Activated CD4-positive, alpha-beta memory T cell treated with anti-CD3 and anti-CD28 coated beads for 36 hours (primary cell): Measurements from ENCODE around the gene SERHL2. TPM values are rescaled to one million over a fixed set of nuclear protein-coding genes. Genes with fewer than 3 reads are reported as not detected.

ENCODE experiments used
- CTCF ChIA-PET: fragments of 350-600 bp; sonication (Branson Sonifier 250); formaldehyde crosslinking; loops from one replicate; lab custom pipeline; 2021; ENCODE audit warnings: antibody characterized with exemption, inconsistent platforms; lab: Charles Lee
- POLR2A ChIA-PET: fragments of 350-600 bp; sonication (Branson Sonifier 250); formaldehyde crosslinking; loops from one replicate; lab custom pipeline; 2021; ENCODE audit warnings: antibody characterized with exemption; lab: Charles Lee
- DNase-seq: peaks from one replicate; pipeline ENCODE4 v3.0.0-alpha.2; 2020
- H3K27ac Mint-ChIP-seq: one replicate; pipeline ENCODE4 v1.8.0; 2021; ENCODE audit warnings: mixed read lengths
- H3K27me3 Mint-ChIP-seq: one replicate; pipeline ENCODE4 v1.8.0; 2021; ENCODE audit warnings: mixed read lengths
- H3K36me3 Mint-ChIP-seq: one replicate; pipeline ENCODE4 v1.8.0; 2021; ENCODE audit warnings: mixed read lengths
- H3K4me1 Mint-ChIP-seq: one replicate; pipeline ENCODE4 v1.8.0; 2021; ENCODE audit warnings: low read depth, mixed read lengths
- H3K4me3 Mint-ChIP-seq: one replicate; pipeline ENCODE4 v1.8.0; 2021; ENCODE audit warnings: mild to moderate bottlenecking, mixed read lengths
- H3K9me3 Mint-ChIP-seq: one replicate; pipeline ENCODE4 v1.8.0; 2021; ENCODE audit warnings: mixed read lengths
- intact Hi-C: fragments of 100-400 bp; cut with micrococcal nuclease; formaldehyde crosslinking; loops from one replicate; pipeline ENCODE4 v1.15.1; 2023
- total RNA-seq, 2 experiments: library from RNA; stranded (reverse); gene quantifications; one replicate each; pipeline ENCODE4 v1.2.3, GENCODE V29; 2021

Gene SERHL2
- total RNA-seq, 2 experiments from 2014 or later, result 0.83 to 1.2 TPM

DNA sequence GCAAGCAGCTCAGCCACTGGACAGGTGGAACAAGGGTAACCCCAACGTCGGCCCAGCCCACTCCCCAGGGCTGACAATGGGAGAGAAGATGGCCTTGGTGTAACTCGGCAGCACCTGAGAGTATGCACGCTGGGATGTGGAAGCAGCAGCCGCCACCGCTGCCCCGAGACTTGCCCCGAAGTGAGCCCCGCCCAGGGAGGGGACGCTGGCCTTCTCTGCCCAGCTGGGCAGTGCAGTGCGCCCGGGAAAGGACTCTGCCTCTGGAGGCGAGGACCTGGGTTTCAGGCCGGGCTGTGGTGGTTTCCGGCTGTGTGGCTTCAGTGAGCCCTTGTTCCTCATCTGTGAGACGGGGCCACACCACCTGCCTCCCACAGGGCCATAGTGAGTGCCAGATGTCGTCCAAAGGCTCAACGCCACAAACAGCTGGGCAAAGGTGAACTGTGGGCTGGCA is 69.6 kb downstream of the SERHL2 start:
- CTCF ChIA-PET, result interaction anchor here (0.6 to 1.8 kb wide), 3 partner anchors 14 to 531 kb away, joined by 3 to 5 read pairs (median 3); no protein-coding TSS in a partner anchor
- Mint-ChIP-seq H3K36me3 (peaks cover 16% of the 10 kb centered on the region), H3K4me3 (no peak overlapping the region), H3K4me1 (no peaks in the 10 kb centered on the region), H3K27me3 (no peaks in the 10 kb centered on the region), H3K9me3 (no peaks in the 10 kb centered on the region), H3K27ac (no peak overlapping the region)
- intact Hi-C loops, result no loop called here
- POLR2A ChIA-PET, result interaction anchor here (1.7 kb wide), 1 partner anchor 8 kb away, joined by 8 read pairs; no protein-coding TSS in a partner anchor
- DNase-seq, result no peak

Other genes with a start within 250 kb of the SERHL2 start
- under 1 TPM; 0.15 to 0.24 TPM for gene NFAM1, start 121.6 kb upstream of the SERHL2 start, total RNA-seq
- 100 to 1,000 TPM; 102 to 108 TPM for gene RRP7A, start 34.2 kb upstream of the SERHL2 start, total RNA-seq
- gene POLDIP3, start 60.9 kb downstream of the SERHL2 start, total RNA-seq, result 10 to 100 TPM; 64.6 to 75.3 TPM
- under 1 TPM; 0.38 to 0.51 TPM for gene ATP5MGL, start 86.6 kb downstream of the SERHL2 start, total RNA-seq
- gene CYB5R3, start 95.4 kb downstream of the SERHL2 start, total RNA-seq, result 10 to 100 TPM; 73.7 to 77.6 TPM
- not detected for gene A4GALT, start 166.9 kb downstream of the SERHL2 start, total RNA-seq